ENCODE results near the gene BCL11B.

DNA sequence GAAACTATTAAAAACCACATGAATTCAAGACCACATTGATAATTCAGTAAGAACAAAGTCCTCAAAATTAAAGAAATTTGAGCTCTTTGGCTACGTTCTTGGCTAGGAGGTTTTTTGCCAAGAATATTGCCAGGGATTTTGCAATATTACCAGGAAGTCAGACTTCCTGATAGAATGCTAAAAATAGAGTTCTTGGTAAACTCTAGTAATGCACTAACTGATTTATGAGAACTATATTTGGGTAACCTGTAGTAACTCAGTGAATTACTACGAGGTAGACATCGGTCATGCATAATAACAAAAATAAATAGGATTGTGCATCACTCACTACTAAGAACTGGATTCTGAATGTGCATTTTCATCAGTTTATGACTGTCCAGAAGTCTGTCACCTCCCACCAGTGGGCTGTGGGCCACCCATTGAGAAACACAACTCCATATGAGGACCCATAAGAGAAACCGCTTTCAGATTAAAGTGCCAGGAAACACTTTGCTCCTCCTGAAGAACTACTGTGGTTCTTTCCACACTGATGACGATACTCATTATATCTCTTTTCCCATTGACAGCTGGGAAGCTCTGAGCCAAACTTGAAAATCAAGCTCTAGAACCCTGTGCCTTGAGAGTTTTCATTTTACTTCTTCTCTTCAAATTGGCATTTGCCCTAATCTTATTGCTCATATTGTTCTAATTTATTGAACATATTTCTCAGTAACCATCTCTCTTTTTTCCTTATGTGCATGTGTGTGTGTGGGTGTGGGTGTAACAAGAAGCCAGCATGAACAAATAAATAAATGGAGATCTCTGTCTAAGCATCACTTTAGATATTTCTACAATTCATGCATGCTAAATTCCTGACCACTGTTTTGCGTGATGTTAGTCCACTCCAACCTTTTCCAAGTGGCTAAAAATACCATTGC, 116.6 kb downstream of the BCL11B start:
- no peak for TF ChIP-seq CTCF (IDR thresholded peaks at IDR 0.05)
- no peak for TF ChIP-seq POLR2A (IDR thresholded peaks at IDR 0.05)
- TF ChIP-seq EP300 (IDR thresholded peaks at IDR 0.05) = peak in 1 of 2 donors; percentile 68

All from tibial nerve (tissue), 4 donors.